MM.1S (cell line): ENCODE results near the gene MRPS9.

Source experiments
- CTCF ChIP-seq: fragments of 300-600 bp; sonication (generic); IDR thresholded peaks from 2 replicates; pipeline ENCODE4 v1.5.1; 2016; ENCODE audit warnings: antibody characterized with exemption, low read length, mixed read lengths
- EZH2phosphoT487 ChIP-seq: fragments of 300-600 bp; sonication (generic); IDR thresholded peaks from 2 replicates; pipeline ENCODE4 v1.6.1; 2018; ENCODE audit warnings: antibody characterized with exemption, low read length

- TF ChIP-seq CTCF (no peak), EZH2phosphoT487 (no peak)
Measured at GRCh38 chr2:105139556-105140239, 101.8 kb downstream of the MRPS9 start.
